ENCODE results near the gene IGLL5. TPM values are rescaled to one million over a fixed set of nuclear protein-coding genes. Genes with fewer than 3 reads are reported as not detected.

The IGLL5 gene
- total RNA-seq, 1 donor from 2014 or later = not detected

DNA sequence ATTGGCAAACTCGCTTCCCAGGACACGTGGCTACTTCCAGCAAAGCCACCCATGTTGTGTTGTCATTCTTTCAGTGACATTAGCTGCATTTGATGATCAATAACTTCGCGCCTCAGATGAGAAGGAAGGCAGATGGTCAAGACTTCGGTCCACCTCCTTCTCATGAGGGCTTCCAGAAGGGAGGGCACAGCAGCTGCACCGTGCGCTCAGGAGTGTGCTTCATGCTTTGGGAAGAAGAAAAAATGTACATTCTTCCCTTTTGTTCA, 25.3 kb downstream of the IGLL5 start:
- Mint-ChIP-seq H3K9me3 (ENCODE audit: unreplicated experiment) (no peaks in the 10 kb centered on the region), H3K4me3 (ENCODE audit: unreplicated experiment) (no peak overlapping the region), H3K4me1 (ENCODE audit: unreplicated experiment) (no peaks in the 10 kb centered on the region), H3K27ac (ENCODE audit: unreplicated experiment) (no peak overlapping the region), H3K27me3 (ENCODE audit: unreplicated experiment) (peaks cover 17% of the 10 kb centered on the region), H3K36me3 (ENCODE audit: unreplicated experiment) (no peaks in the 10 kb centered on the region)
- TF ChIP-seq, protein P1, sequence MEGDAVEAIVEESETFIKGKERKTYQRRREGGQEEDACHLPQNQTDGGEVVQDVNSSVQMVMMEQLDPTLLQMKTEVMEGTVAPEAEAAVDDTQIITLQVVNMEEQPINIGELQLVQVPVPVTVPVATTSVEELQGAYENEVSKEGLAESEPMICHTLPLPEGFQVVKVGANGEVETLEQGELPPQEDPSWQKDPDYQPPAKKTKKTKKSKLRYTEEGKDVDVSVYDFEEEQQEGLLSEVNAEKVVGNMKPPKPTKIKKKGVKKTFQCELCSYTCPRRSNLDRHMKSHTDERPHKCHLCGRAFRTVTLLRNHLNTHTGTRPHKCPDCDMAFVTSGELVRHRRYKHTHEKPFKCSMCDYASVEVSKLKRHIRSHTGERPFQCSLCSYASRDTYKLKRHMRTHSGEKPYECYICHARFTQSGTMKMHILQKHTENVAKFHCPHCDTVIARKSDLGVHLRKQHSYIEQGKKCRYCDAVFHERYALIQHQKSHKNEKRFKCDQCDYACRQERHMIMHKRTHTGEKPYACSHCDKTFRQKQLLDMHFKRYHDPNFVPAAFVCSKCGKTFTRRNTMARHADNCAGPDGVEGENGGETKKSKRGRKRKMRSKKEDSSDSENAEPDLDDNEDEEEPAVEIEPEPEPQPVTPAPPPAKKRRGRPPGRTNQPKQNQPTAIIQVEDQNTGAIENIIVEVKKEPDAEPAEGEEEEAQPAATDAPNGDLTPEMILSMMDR (IDR thresholded peaks at IDR 0.05) = no peak
- DNase-seq (ENCODE audit: extremely low spot score, unreplicated experiment) = no peak

DNA sequence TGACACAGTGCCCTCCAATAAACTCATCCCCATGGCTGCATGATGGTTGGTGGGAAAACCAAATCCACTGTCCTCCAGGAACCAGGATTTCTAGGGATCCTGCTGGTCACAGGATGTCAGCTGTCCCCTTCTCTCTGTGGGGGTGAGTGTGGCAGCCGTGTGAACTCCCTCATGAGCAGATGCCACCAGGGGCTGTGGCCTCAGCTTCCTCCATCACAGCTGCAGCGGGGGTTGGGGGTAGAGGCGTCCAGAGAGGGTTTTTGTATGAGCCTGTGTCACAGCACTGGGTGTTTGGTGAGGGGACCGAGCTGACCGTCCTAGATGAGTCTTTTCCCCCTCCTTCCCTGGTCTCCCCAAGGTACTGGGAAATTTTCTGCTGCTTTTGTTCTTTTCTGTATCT, 26.4 kb downstream of the IGLL5 start:
- H3K27me3 Mint-ChIP-seq (ENCODE audit: unreplicated experiment) = peaks cover 13% of the 10 kb centered on the region

DNA sequence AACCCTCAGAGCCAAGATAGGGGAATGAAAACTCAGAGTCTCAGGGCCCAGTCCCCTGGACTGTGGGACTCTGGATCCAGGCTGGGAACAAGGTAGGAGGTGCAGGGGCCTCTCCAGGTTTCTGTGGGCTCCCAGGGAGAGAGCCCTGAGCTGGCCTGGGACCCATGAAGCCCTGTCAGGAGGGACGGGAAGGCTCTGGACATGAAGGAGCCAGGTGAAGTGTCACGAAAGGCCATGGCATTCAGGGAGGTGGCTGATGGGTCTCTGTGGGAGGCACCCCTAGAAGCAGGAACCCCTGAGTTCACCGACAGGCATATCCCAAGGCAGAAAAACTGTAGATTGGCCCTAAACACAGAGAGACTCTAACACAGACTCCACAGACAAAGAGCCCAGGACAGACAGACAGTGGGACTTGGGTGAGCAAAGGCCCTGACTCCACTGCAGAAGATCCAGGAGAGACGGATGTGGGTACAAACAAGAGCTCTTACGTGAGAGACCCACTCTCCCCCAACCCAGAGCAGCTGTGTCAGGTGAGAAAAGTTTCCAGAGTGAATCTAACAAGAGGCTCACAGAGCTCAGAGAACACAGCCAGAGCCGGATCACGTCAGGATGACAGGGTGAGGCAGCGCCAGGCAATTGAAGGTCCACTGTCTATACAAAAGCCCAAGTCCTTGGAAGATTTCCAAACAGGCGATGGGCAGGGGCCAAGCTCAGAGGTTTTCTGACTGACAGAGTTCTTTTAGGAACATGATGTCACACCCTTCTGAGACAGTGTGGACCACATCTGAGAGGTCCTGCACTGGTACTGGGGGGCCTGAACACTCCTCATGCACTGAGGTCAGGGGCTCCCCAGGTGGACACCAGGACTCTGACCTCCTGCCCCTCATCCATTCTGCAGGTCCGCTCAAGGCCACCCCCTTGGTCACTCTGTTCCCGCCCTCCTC, 27.4 kb downstream of the IGLL5 start:
- H3K4me3 Mint-ChIP-seq (ENCODE audit: unreplicated experiment) = no peak overlapping the region
- TF ChIP-seq, protein P1 (IDR thresholded peaks at IDR 0.05) = no peak
- H3K27ac Mint-ChIP-seq (ENCODE audit: unreplicated experiment) = no peak overlapping the region
- no peak for DNase-seq (ENCODE audit: extremely low spot score, unreplicated experiment)
- no peaks in the 10 kb centered on the region for H3K4me1 Mint-ChIP-seq (ENCODE audit: unreplicated experiment)
- no peaks in the 10 kb centered on the region for H3K9me3 Mint-ChIP-seq (ENCODE audit: unreplicated experiment)
- peaks cover 9% of the 10 kb centered on the region for H3K27me3 Mint-ChIP-seq (ENCODE audit: unreplicated experiment)
- no peaks in the 10 kb centered on the region for H3K36me3 Mint-ChIP-seq (ENCODE audit: unreplicated experiment)

More for the DNA sequence above, 26.4 kb downstream of the IGLL5 start:
- no peaks in the 10 kb centered on the region for H3K4me1 Mint-ChIP-seq (ENCODE audit: unreplicated experiment)
- no peaks in the 10 kb centered on the region for H3K9me3 Mint-ChIP-seq (ENCODE audit: unreplicated experiment)
- TF ChIP-seq, protein P1 (IDR thresholded peaks at IDR 0.05) = no peak
- H3K27ac Mint-ChIP-seq (ENCODE audit: unreplicated experiment) = no peak overlapping the region
- H3K4me3 Mint-ChIP-seq (ENCODE audit: unreplicated experiment) = no peak overlapping the region
- no peaks in the 10 kb centered on the region for H3K36me3 Mint-ChIP-seq (ENCODE audit: unreplicated experiment)
- no peak for DNase-seq (ENCODE audit: extremely low spot score, unreplicated experiment)

DNA sequence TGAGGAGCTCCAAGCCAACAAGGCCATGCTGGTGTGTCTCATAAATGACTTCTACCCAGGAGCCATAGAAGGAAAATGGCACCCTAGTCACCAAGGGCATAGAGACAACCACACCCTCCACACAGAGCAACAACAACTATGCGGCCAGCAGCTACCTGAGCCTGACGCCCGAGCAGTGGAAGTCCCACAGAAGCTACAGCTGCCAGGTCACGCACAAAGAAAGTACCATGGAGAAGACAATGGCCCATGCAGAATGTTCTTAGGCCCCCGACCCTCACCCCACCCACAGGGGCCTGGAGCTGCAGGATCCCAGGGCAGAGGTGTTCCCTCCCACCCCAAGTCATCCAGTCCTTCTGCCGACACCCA, 28.0 kb downstream of the IGLL5 start:
- no peaks in the 10 kb centered on the region for H3K4me1 Mint-ChIP-seq (ENCODE audit: unreplicated experiment)
- H3K27ac Mint-ChIP-seq (ENCODE audit: unreplicated experiment) = no peak overlapping the region
- no peak for DNase-seq (ENCODE audit: extremely low spot score, unreplicated experiment)
- no peaks in the 10 kb centered on the region for H3K36me3 Mint-ChIP-seq (ENCODE audit: unreplicated experiment)
- no peaks in the 10 kb centered on the region for H3K9me3 Mint-ChIP-seq (ENCODE audit: unreplicated experiment)
- TF ChIP-seq, protein P1 (IDR thresholded peaks at IDR 0.05) = no peak
- H3K4me3 Mint-ChIP-seq (ENCODE audit: unreplicated experiment) = no peak overlapping the region
- H3K27me3 Mint-ChIP-seq (ENCODE audit: unreplicated experiment) = peaks cover 9% of the 10 kb centered on the region

DNA sequence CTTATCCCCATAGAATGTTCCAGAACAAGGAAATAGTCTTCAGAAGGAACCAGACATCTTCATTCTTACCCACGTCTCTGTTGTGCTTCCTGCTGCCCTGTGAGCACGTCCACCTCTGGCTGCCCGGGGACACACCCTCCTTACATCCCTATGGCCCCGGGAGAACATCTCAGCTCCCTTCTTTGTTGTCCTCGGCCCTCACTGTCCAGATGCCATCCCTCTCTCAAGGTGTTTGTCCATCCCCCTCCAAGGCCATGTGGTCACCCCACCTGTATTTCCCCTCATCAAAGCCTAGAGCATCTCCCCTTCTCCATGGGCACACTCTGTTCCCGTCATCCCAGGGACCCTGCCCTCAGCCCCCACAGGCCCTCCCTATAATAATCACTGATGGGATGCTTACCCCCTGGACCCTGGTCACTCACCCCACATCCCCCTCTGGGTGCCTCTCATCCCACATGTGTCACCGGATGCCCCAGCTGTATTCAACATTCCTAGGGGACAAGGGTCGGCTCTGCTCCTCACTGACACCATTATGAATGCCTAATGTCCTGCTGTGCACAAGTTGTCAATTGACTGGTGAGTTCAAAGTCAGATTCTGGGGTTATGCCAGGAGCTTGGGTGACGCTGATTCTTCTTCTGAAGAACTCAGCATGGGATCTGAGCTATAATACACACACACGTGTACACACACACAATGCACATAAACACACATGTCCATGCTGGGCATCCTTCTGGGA, 28.8 kb downstream of the IGLL5 start:
- H3K36me3 Mint-ChIP-seq (ENCODE audit: unreplicated experiment) = no peaks in the 10 kb centered on the region
- H3K27me3 Mint-ChIP-seq (ENCODE audit: unreplicated experiment) = peaks cover 5% of the 10 kb centered on the region
- H3K9me3 Mint-ChIP-seq (ENCODE audit: unreplicated experiment) = no peaks in the 10 kb centered on the region
- H3K4me1 Mint-ChIP-seq (ENCODE audit: unreplicated experiment) = no peaks in the 10 kb centered on the region
- no peak for DNase-seq (ENCODE audit: extremely low spot score, unreplicated experiment)
- TF ChIP-seq, protein P1 (IDR thresholded peaks at IDR 0.05) = no peak
- no peak overlapping the region for H3K4me3 Mint-ChIP-seq (ENCODE audit: unreplicated experiment)
- no peak overlapping the region for H3K27ac Mint-ChIP-seq (ENCODE audit: unreplicated experiment)

Measured in osteocyte (in vitro differentiated cells).